Activated CD4-positive, alpha-beta T cell treated with anti-CD3 and anti-CD28 coated beads for 36 hours (primary cell): Measurements from ENCODE around the gene MYOM1. TPM values are rescaled to one million over a fixed set of nuclear protein-coding genes. Genes with fewer than 3 reads are reported as not detected.
A peak's percentile ranks its signal among the peaks of the same experiment; 100 is the strongest.

Source experiments
- ATAC-seq: fragments of 200-7000 bp; cut with Tn5 transposase; one replicate; pipeline ENCODE4 v1.10.0; 2021; ENCODE audit warnings: mild to moderate bottlenecking, moderate library complexity
- CTCF ChIA-PET: fragments of 350-600 bp; sonication (Branson Sonifier 250); formaldehyde crosslinking; loops from one replicate; lab custom pipeline; 2021; ENCODE audit warnings: antibody characterized with exemption; lab: Charles Lee
- POLR2A ChIA-PET: fragments of 350-600 bp; sonication (Branson Sonifier 250); formaldehyde crosslinking; loops from one replicate; lab custom pipeline; 2021; ENCODE audit warnings: antibody characterized with exemption, inconsistent platforms; lab: Charles Lee
- DNase-seq: peaks from one replicate; pipeline ENCODE4 v3.0.0-alpha.2; 2020
- H3K27ac Mint-ChIP-seq: one replicate; pipeline ENCODE4 v1.8.0; 2021; ENCODE audit warnings: mixed read lengths
- H3K27me3 Mint-ChIP-seq: one replicate; pipeline ENCODE4 v1.8.0; 2021; ENCODE audit warnings: mixed read lengths
- H3K36me3 Mint-ChIP-seq: one replicate; pipeline ENCODE4 v1.8.0; 2021; ENCODE audit warnings: low read depth, mixed read lengths
- H3K4me1 Mint-ChIP-seq: one replicate; pipeline ENCODE4 v1.8.0; 2021; ENCODE audit warnings: mixed read lengths
- H3K4me3 Mint-ChIP-seq: one replicate; pipeline ENCODE4 v1.8.0; 2021; ENCODE audit warnings: mild to moderate bottlenecking, moderate library complexity, mixed read lengths
- H3K9me3 Mint-ChIP-seq: one replicate; pipeline ENCODE4 v1.8.0; 2021; ENCODE audit warnings: low read depth, mixed read lengths
- intact Hi-C, 2 experiments: fragments of 100-400 bp; cut with DNase I in 1 of 2; cut with micrococcal nuclease in 1 of 2; formaldehyde crosslinking; loops; one replicate each; pipeline versions ENCODE4 v1.14.2 to v1.15.1; 2022 to 2024; cut with DNase I, micrococcal nuclease
- total RNA-seq, 2 experiments: library from RNA; stranded (reverse); gene quantifications; one replicate each; pipeline ENCODE4 v1.2.3, GENCODE V29; 2021

The MYOM1 gene
- total RNA-seq, 2 experiments from 2014 or later: 0.89 to 0.95 TPM

DNA sequence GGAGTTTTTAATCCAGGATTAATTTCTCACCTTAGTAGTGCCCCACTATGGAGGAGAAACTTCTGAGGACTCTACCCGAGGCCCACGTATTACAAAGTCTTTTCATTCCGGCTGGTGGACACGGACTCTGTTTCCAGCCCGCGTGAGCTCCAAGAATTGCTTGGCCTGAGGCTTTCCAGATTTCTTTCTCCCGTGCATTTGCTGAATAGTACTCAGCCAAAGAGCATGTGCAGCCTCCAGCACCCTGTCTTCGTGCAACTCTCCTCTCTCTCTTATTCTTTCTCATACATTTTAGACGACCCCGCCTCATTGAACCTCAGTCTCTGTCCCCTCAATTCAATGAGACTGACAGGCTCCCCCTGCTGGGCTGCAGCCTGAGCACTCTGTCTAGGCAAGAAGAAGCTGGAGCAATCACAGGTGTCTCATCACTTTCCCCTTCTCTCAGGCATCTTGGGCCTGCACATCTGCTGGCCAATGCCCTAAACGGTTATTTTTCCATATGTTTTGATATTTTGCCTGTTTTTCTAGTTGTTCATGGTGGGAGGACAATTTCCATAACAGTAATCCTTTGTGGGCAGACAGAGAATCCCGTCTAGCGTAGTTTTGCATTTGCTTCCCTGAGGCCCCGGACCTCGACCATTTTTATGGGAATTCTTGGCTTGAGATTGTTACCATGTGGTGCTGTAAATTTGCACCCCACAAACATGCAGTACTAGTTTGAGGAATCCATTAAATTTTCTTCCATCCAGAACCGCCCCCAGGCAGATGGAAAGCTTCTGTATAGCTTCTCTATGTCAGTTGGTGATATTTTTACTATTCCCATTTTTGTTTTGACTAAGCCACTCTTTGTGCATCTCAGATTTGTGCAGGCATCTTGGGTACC is 156.7 kb downstream of the MYOM1 start:
- ATAC-seq (peak; percentile 34), DNase-seq (peak; percentile 88)
- peak overlapping the region; percentile 2 for H3K4me3 Mint-ChIP-seq
- POLR2A ChIA-PET: interaction anchor here (0.6 to 0.7 kb wide), 2 partner anchors 9 to 188 kb away, joined by 3 read pairs; no protein-coding TSS in a partner anchor
- intact Hi-C loops: loop anchor here (1.0 to 5.0 kb wide), 4 partner anchors 69 to 539 kb away; no protein-coding TSS in a partner anchor
- no peaks in the 10 kb centered on the region for H3K36me3 Mint-ChIP-seq
- H3K27ac Mint-ChIP-seq: peak overlapping the region; percentile 99
- peaks cover 65% of the 10 kb centered on the region for H3K4me1 Mint-ChIP-seq
- no peaks in the 10 kb centered on the region for H3K27me3 Mint-ChIP-seq
- CTCF ChIA-PET: interaction anchor here (0.6 to 6.4 kb wide), 47 partner anchors 8 to 531 kb away, joined by 3 to 67 read pairs (median 6); partner anchors contain the start of genes LPIN2 and MYL12A
- H3K9me3 Mint-ChIP-seq: no peaks in the 10 kb centered on the region

GRCh38 chr18:3061581-3062312 is 158.0 kb downstream of the MYOM1 start:
- ATAC-seq: peak; percentile 77
- peak overlapping the region; percentile 99 for H3K27ac Mint-ChIP-seq
- H3K36me3 Mint-ChIP-seq: no peaks in the 10 kb centered on the region
- CTCF ChIA-PET: interaction anchor here (0.7 to 6.4 kb wide), 39 partner anchors 9 to 532 kb away, joined by 3 to 67 read pairs (median 5); partner anchors contain the start of genes LPIN2 and MYL12A
- intact Hi-C loops: loop anchor here (1.0 to 5.0 kb wide), 13 partner anchors 8 to 541 kb away; partner anchors contain the start of genes LPIN2 (in 2 of the 2), MYL12A (in 2 of the 2) and TGIF1 (in 1 of the 2)
- H3K27me3 Mint-ChIP-seq: no peaks in the 10 kb centered on the region
- H3K4me1 Mint-ChIP-seq: peaks cover 65% of the 10 kb centered on the region
- peak; percentile 79 for DNase-seq
- H3K9me3 Mint-ChIP-seq: no peaks in the 10 kb centered on the region
- peak overlapping the region; percentile 58 for H3K4me3 Mint-ChIP-seq
- POLR2A ChIA-PET: interaction anchor here (0.5 to 2.5 kb wide), 12 partner anchors 8 to 392 kb away, joined by 3 to 14 read pairs (median 3); partner anchors contain the start of gene MYL12A

- ChIA-PET POLR2A (interaction anchor here (0.5 to 2.5 kb wide), 10 partner anchors 9 to 393 kb away, joined by 3 to 14 read pairs (median 4); partner anchors contain the start of gene MYL12A), CTCF (interaction anchor here (0.8 to 6.4 kb wide), 28 partner anchors 9 to 533 kb away, joined by 3 to 67 read pairs (median 6); partner anchors contain the start of gene MYL12A)
- Mint-ChIP-seq H3K36me3 (no peaks in the 10 kb centered on the region), H3K9me3 (no peaks in the 10 kb centered on the region), H3K4me3 (peak overlapping the region; percentile 58), H3K27me3 (no peaks in the 10 kb centered on the region), H3K4me1 (peaks cover 65% of the 10 kb centered on the region), H3K27ac (peak overlapping the region; percentile 99)
- intact Hi-C loops: loop anchor here (1.0 to 5.0 kb wide), 14 partner anchors 8 to 541 kb away; partner anchors contain the start of genes LPIN2 (in 2 of the 2), MYL12A (in 2 of the 2) and TGIF1 (in 1 of the 2)
- DNase-seq: peak; percentile 77
- peak; percentile 63 for ATAC-seq
Measured at GRCh38 chr18:3060667-3061580, 158.8 kb downstream of the MYOM1 start.

DNA sequence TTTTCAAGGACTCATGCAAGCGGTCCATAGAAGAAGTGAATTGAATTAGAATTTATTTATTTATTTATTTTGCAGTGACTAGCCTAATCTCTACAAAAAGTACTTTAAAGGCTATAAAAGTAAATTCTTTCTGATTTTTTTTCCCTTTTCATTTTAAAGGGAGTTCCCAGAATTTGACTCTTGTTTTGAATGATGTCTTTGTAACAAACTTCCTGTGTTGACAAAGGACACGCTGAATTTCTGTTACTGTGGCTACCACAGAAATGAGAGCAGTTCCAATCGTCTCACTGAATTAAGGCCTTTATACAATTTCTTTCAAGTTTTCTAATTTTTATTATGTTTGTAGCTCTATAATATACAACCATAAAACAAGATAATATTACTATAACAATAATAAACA is 160.5 kb downstream of the MYOM1 start:
- no peaks in the 10 kb centered on the region for H3K36me3 Mint-ChIP-seq
- CTCF ChIA-PET: interaction anchor here (1.0 to 6.4 kb wide), 4 partner anchors 11 to 99 kb away, joined by 3 to 67 read pairs (median 4); no protein-coding TSS in a partner anchor
- no peak for DNase-seq
- intact Hi-C loops: no loop called here
- no peak overlapping the region for H3K27ac Mint-ChIP-seq
- no peak for ATAC-seq
- H3K9me3 Mint-ChIP-seq: no peaks in the 10 kb centered on the region
- no peak overlapping the region for H3K4me3 Mint-ChIP-seq
- peaks cover 66% of the 10 kb centered on the region for H3K4me1 Mint-ChIP-seq
- no peaks in the 10 kb centered on the region for H3K27me3 Mint-ChIP-seq
- POLR2A ChIA-PET: interaction anchor here (1.1 kb wide), 1 partner anchor 56 kb away, joined by 4 read pairs; no protein-coding TSS in a partner anchor

GRCh38 chr18:3058328-3059191 is 161.2 kb downstream of the MYOM1 start:
- Mint-ChIP-seq H3K4me3 (no peak overlapping the region), H3K9me3 (no peaks in the 10 kb centered on the region), H3K4me1 (peaks cover 69% of the 10 kb centered on the region), H3K36me3 (no peaks in the 10 kb centered on the region), H3K27ac (peak overlapping the region; percentile 81), H3K27me3 (no peaks in the 10 kb centered on the region)
- intact Hi-C loops: no loop called here
- ChIA-PET CTCF (interaction anchor here (1.0 to 6.4 kb wide), 2 partner anchors 64 to 99 kb away, joined by 3 to 67 read pairs; no protein-coding TSS in a partner anchor), POLR2A (no interaction called here)
- ATAC-seq: peak; percentile 7
- no peak for DNase-seq

GRCh38 chr18:3057526-3057925 is 162.2 kb downstream of the MYOM1 start:
- H3K4me1 Mint-ChIP-seq: peaks cover 65% of the 10 kb centered on the region
- ATAC-seq (no peak), DNase-seq (no peak)
- no peaks in the 10 kb centered on the region for H3K36me3 Mint-ChIP-seq
- CTCF ChIA-PET: interaction anchor here (0.7 to 1.3 kb wide), 2 partner anchors 124 to 478 kb away, joined by 3 read pairs; no protein-coding TSS in a partner anchor
- no peak overlapping the region for H3K4me3 Mint-ChIP-seq
- intact Hi-C loops: no loop called here
- peaks cover 3% of the 10 kb centered on the region for H3K9me3 Mint-ChIP-seq
- H3K27ac Mint-ChIP-seq: peak overlapping the region; percentile 29
- POLR2A ChIA-PET: no interaction called here
- H3K27me3 Mint-ChIP-seq: no peaks in the 10 kb centered on the region

- H3K4me1 Mint-ChIP-seq: peaks cover 64% of the 10 kb centered on the region
- POLR2A ChIA-PET: no interaction called here
- CTCF ChIA-PET: interaction anchor here (1.0 kb wide), 2 partner anchors 15 to 61 kb away, joined by 3 to 4 read pairs; no protein-coding TSS in a partner anchor
Measured at GRCh38 chr18:3056311-3056710, 163.5 kb downstream of the MYOM1 start.

DNA sequence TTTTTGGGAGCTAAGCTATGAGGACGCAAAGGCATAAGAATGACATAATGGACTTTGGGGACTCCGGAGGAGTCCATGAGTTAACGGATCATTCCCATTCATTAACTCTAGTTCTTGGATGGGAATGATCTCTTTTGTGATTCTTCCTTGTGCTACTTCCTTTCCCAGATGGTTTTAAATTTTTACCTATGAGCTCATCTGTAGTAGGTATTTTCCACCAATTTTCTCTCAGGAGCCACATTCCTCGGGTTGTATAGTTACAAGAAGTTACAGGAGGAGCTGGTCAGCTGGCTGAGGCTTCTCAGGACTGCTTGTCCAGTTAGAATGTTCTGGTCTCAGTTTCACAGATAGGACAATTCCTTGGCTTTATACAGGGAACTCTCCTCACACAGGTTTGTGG is 164.0 kb downstream of the MYOM1 start:
- CTCF ChIA-PET: interaction anchor here (0.9 to 1.0 kb wide), 3 partner anchors 15 to 61 kb away, joined by 3 to 4 read pairs (median 3); no protein-coding TSS in a partner anchor
- no peaks in the 10 kb centered on the region for H3K27me3 Mint-ChIP-seq
- intact Hi-C loops: no loop called here
- H3K4me3 Mint-ChIP-seq: no peak overlapping the region
- no peaks in the 10 kb centered on the region for H3K36me3 Mint-ChIP-seq
- peaks cover 59% of the 10 kb centered on the region for H3K4me1 Mint-ChIP-seq
- DNase-seq (no peak), ATAC-seq (no peak)
- no peak overlapping the region for H3K27ac Mint-ChIP-seq
- POLR2A ChIA-PET: no interaction called here
- peaks cover 3% of the 10 kb centered on the region for H3K9me3 Mint-ChIP-seq

More at GRCh38 chr18:3056311-3056710, 163.5 kb downstream of the MYOM1 start:
- Mint-ChIP-seq H3K4me3 (no peak overlapping the region), H3K27ac (peak overlapping the region; percentile 27), H3K9me3 (peaks cover 3% of the 10 kb centered on the region), H3K36me3 (no peaks in the 10 kb centered on the region), H3K27me3 (no peaks in the 10 kb centered on the region)
- ATAC-seq: no peak
- intact Hi-C loops: no loop called here
- no peak for DNase-seq

GRCh38 chr18:3055186-3055728 is 164.5 kb downstream of the MYOM1 start:
- Mint-ChIP-seq H3K36me3 (no peaks in the 10 kb centered on the region), H3K9me3 (peaks cover 3% of the 10 kb centered on the region), H3K27ac (no peak overlapping the region), H3K4me3 (no peak overlapping the region), H3K27me3 (no peaks in the 10 kb centered on the region), H3K4me1 (peaks cover 54% of the 10 kb centered on the region)
- DNase-seq (no peak), ATAC-seq (no peak)
- ChIA-PET CTCF (interaction anchor here (0.9 to 1.5 kb wide), 4 partner anchors 8 to 60 kb away, joined by 3 to 7 read pairs (median 4); no protein-coding TSS in a partner anchor), POLR2A (interaction anchor here (0.7 kb wide), 2 partner anchors 12 to 732 kb away, joined by 3 to 4 read pairs; no protein-coding TSS in a partner anchor)
- intact Hi-C loops: no loop called here
